IMR-90 (cell line): ENCODE data around the gene CTPS1. TPM values are rescaled to one million over a fixed set of nuclear protein-coding genes. Genes with fewer than 3 reads are reported as not detected.
A peak's percentile ranks its signal among the peaks of the same experiment; 100 is the strongest.

ENCODE experiments used
- ATAC-seq: fragments of 200-7000 bp; cut with Tn5 transposase; 2 replicates; pipeline ENCODE4 v1.9.1; 2020; ENCODE audit warnings: low read depth, mild to moderate bottlenecking, moderate library complexity
- BruUV-seq: library from RNA; stranded (reverse); fragments of 400-500 nt; replicated peaks from 2 replicates; lab custom pipeline; 2021; lab: Mats Ljungman, UMichigan
- CTCF ChIA-PET: fragments of 300-600 bp; formaldehyde crosslinking; extraction: SDS; loops from one replicate; lab custom pipeline; 2021; ENCODE audit warnings: antibody characterized with exemption; lab: Yijun Ruan, JAX
- POLR2A ChIA-PET: fragments of 300-600 bp; sonication (Branson Sonifier 250); formaldehyde crosslinking; loops from one replicate; lab custom pipeline; 2022; ENCODE audit warnings: antibody characterized with exemption; ENCODE audit not compliant: unreplicated experiment; lab: Charles Lee
- DNase-seq: peaks from one replicate; pipeline ENCODE4 v3.0.0; 2013
- H2AFZ ChIP-seq: replicated peaks from 2 replicates; pipeline ENCODE3; 2013; ENCODE audit warnings: low read length, mild to moderate bottlenecking; ENCODE audit not compliant: poor library complexity
- H2AK5ac ChIP-seq: 2 replicates; pipeline ENCODE4 v1.6.1; 2013; ENCODE audit warnings: low read depth, low read length, inconsistent platforms
- H2AK9ac ChIP-seq: replicated peaks from 2 replicates; pipeline ENCODE3; 2013; ENCODE audit warnings: mild to moderate bottlenecking, low read depth, low read length, moderate library complexity; ENCODE audit not compliant: poor library complexity
- H2BK120ac ChIP-seq: 2 replicates; pipeline ENCODE4 v1.6.1; 2013; ENCODE audit warnings: low read depth, low read length, inconsistent platforms
- H2BK15ac ChIP-seq: 3 replicates; pipeline ENCODE4 v1.6.1; 2013; ENCODE audit warnings: low read depth, low read length, inconsistent platforms
- H2BK20ac ChIP-seq: 2 replicates; pipeline ENCODE4 v1.6.1; 2013; ENCODE audit warnings: low read depth, mild to moderate bottlenecking, inconsistent platforms, low read length, moderate library complexity
- H2BK5ac ChIP-seq: 2 replicates; pipeline ENCODE4 v1.6.1; 2013; ENCODE audit warnings: mild to moderate bottlenecking, low read depth, low read length, inconsistent platforms; ENCODE audit not compliant: poor library complexity, severe bottlenecking
- H3K14ac ChIP-seq: replicated peaks from 2 replicates; pipeline ENCODE4 v1.6.1; 2013; ENCODE audit warnings: low read depth, low read length, inconsistent platforms
- H3K18ac ChIP-seq: 2 replicates; pipeline ENCODE4 v1.6.1; 2013; ENCODE audit warnings: low read depth, low read length, control low read depth
- H3K23ac ChIP-seq: 2 replicates; pipeline ENCODE4 v1.6.1; 2013; ENCODE audit warnings: low read depth, low read length, inconsistent platforms
- H3K27ac ChIP-seq: 2 replicates; pipeline ENCODE4 v1.5.1; 2013; ENCODE audit warnings: mild to moderate bottlenecking, control low read depth, low read length; ENCODE audit not compliant: insufficient read depth
- H3K27me3 ChIP-seq: 2 replicates; pipeline ENCODE4 v1.6.1; 2013; ENCODE audit warnings: low read length; ENCODE audit not compliant: control insufficient read depth, insufficient read depth
- H3K36me3 ChIP-seq: 2 replicates; pipeline ENCODE4 v1.6.1; 2013; ENCODE audit warnings: low read length, mixed read lengths; ENCODE audit not compliant: control insufficient read depth, insufficient read depth
- H3K4ac ChIP-seq: 2 replicates; pipeline ENCODE4 v1.6.1; 2013; ENCODE audit warnings: low read depth, low read length, inconsistent platforms
- H3K4me1 ChIP-seq: 2 replicates; pipeline ENCODE4 v1.6.1; 2013; ENCODE audit warnings: low read length, mixed read lengths; ENCODE audit not compliant: control insufficient read depth, insufficient read depth
- H3K4me2 ChIP-seq: 2 replicates; pipeline ENCODE4 v1.6.1; 2013; ENCODE audit warnings: low read depth, mild to moderate bottlenecking, control low read depth, low read length, moderate library complexity
- H3K4me3 ChIP-seq: 2 replicates; pipeline ENCODE4 v1.5.1; 2013; ENCODE audit warnings: low read depth, mild to moderate bottlenecking, control low read depth, low read length, moderate library complexity; ENCODE audit not compliant: insufficient read depth
- H3K56ac ChIP-seq: 2 replicates; pipeline ENCODE4 v1.6.1; 2013; ENCODE audit warnings: low read length, inconsistent platforms; ENCODE audit not compliant: insufficient read depth; ENCODE audit errors: extremely low read depth
- H3K79me1 ChIP-seq, 2 experiments: 2 replicates each; pipeline ENCODE4 v1.6.1; 2013; ENCODE audit warnings: low read length in 2 of 2, inconsistent platforms in 1 of 2, low read depth in 1 of 2
- H3K9ac ChIP-seq: 2 replicates; pipeline ENCODE4 v1.6.1; 2013; ENCODE audit warnings: low read depth, low read length, control low read depth
- H3K9me1 ChIP-seq: 2 replicates; pipeline ENCODE4 v1.6.1; 2013; ENCODE audit warnings: low read length, inconsistent platforms; ENCODE audit not compliant: insufficient read depth
- H3K9me3 ChIP-seq: 2 replicates; pipeline ENCODE4 v1.6.1; 2013; ENCODE audit warnings: low read length; ENCODE audit not compliant: control insufficient read depth, insufficient read depth
- H4K20me1 ChIP-seq: 2 replicates; pipeline ENCODE4 v1.6.1; 2013; ENCODE audit warnings: low read length, inconsistent platforms; ENCODE audit not compliant: insufficient read depth
- H4K5ac ChIP-seq: 2 replicates; pipeline ENCODE4 v1.6.1; 2013; ENCODE audit warnings: mild to moderate bottlenecking, low read depth, low read length, control low read depth
- H4K8ac ChIP-seq, 2 experiments: 2 replicates each; pipeline ENCODE4 v1.6.1; 2013; ENCODE audit warnings: low read depth in 2 of 2, low read length in 2 of 2, control low read depth in 1 of 2, inconsistent platforms in 1 of 2
- H4K91ac ChIP-seq: 2 replicates; pipeline ENCODE4 v1.6.1; 2013; ENCODE audit warnings: low read depth, low read length, inconsistent platforms; ENCODE audit not compliant: insufficient read depth
- BHLHE40 ChIP-seq: fragments of 150-350 bp; IDR thresholded peaks from 2 replicates; pipeline ENCODE4 v1.6.1; 2016; ENCODE audit warnings: mild to moderate bottlenecking, low read depth, low read length
- CTCF ChIP-seq: conservative IDR thresholded peaks from 2 replicates; pipeline ENCODE4 v1.5.1; 2012; ENCODE audit warnings: mild to moderate bottlenecking, low read depth, low read length, improper control_type of control experiment
- MAZ ChIP-seq: IDR thresholded peaks from 2 replicates; pipeline ENCODE4 v1.6.1; 2012; ENCODE audit warnings: low read depth, mild to moderate bottlenecking, low read length, improper control_type of control experiment, moderate library complexity, borderline replicate concordance
- MXI1 ChIP-seq: IDR thresholded peaks from 2 replicates; pipeline ENCODE4 v1.6.1; 2012; ENCODE audit warnings: low read depth, mild to moderate bottlenecking, low read length, moderate library complexity, borderline replicate concordance
- NFE2L2 ChIP-seq: fragments of 150-350 bp; IDR thresholded peaks from 2 replicates; pipeline ENCODE4 v1.6.1; 2016; ENCODE audit warnings: low read depth, mild to moderate bottlenecking, low read length
- POLR2A ChIP-seq: IDR thresholded peaks from 2 replicates; pipeline ENCODE4 v1.6.1; 2012; ENCODE audit warnings: mild to moderate bottlenecking, low read depth, low read length
- RAD21 ChIP-seq: IDR thresholded peaks from 2 replicates; pipeline ENCODE4 v1.6.1; 2012; ENCODE audit warnings: low read length, improper control_type of control experiment
- RCOR1 ChIP-seq: IDR thresholded peaks from 2 replicates; pipeline ENCODE4 v1.6.1; 2012; ENCODE audit warnings: mild to moderate bottlenecking, low read length, improper control_type of control experiment; ENCODE audit not compliant: insufficient replicate concordance
- SMC3 ChIP-seq: fragments of 150-350 bp; IDR thresholded peaks from 2 replicates; pipeline ENCODE4 v1.6.1; 2016; ENCODE audit warnings: low read depth, mild to moderate bottlenecking, antibody characterized with exemption, low read length, moderate library complexity
- USF2 ChIP-seq: fragments of 150-350 bp; IDR thresholded peaks from 2 replicates; pipeline ENCODE4 v1.6.1; 2017; ENCODE audit warnings: mild to moderate bottlenecking, antibody characterized with exemption, low read length, low read depth
- WGBS, 2 experiments: methylation state at CpG; one replicate each; pipeline versions ENCODE4 v1.1.5 to v1.1.7; 2013; ENCODE audit warnings: missing lambda C conversion rate in 2 of 2; ENCODE audit not compliant: insufficient read length in 1 of 2; ENCODE audit errors: extremely low coverage in 2 of 2; 5-methylcytosine and 5-hydroxymethylcytosine counted together
- dilution Hi-C: fragments of 300-500 bp; cut with HindIII; formaldehyde crosslinking; loops from one replicate; pipeline ENCODE4 v1.14.3; 2018; ENCODE audit warnings: low sequenced_read_pairs; ENCODE audit not compliant: unreplicated experiment
- in situ Hi-C: fragments of 300-500 bp; cut with MboI; formaldehyde crosslinking; loops from 3 replicates; pipeline ENCODE4 v1.14.3; 2019; ENCODE audit warnings: low sequenced_read_pairs, inconsistent platforms, mixed read lengths
- intact Hi-C: fragments of 100-400 bp; cut with micrococcal nuclease; formaldehyde crosslinking; loops from 2 replicates; pipeline ENCODE4 v1.10.0; 2022
- polyA plus RNA-seq, 3 experiments: library from polyadenylated mRNA; depleted of rRNA; stranded (reverse); fragments of >200 nt; gene quantifications; 2 replicates each; pipeline ENCODE4 v1.2.3, GENCODE V29; 2012; ENCODE audit warnings: low replicate concordance in 1 of 3
- total RNA-seq: library from RNA; depleted of rRNA; stranded (reverse); fragments of >200 nt; gene quantifications from 2 replicates; pipeline ENCODE4 v1.2.3, GENCODE V29; 2012

Gene CTPS1
- total and polyA plus RNA-seq, 2 of the 4 experiments (the other 2 are of a cell fraction): 40.4 to 41.0 TPM

- TF ChIP-seq CTCF: peak; percentile 68
Observed at GRCh38 chr1:41003640-41004220, 24.2 kb downstream of the CTPS1 start (continued).

- H2BK5ac ChIP-seq: no peak overlapping the region
- H3K9me1 ChIP-seq: peaks cover 13% of the 10 kb centered on the region
- no peak overlapping the region for H3K56ac ChIP-seq
- H4K91ac ChIP-seq: no peak overlapping the region
- H3K4ac ChIP-seq: no peak overlapping the region
- H4K20me1 ChIP-seq: peaks cover 15% of the 10 kb centered on the region
- H3K4me1 ChIP-seq: peaks cover 14% of the 10 kb centered on the region
- H3K14ac ChIP-seq: no peak overlapping the region
- H3K27me3 ChIP-seq: no peaks in the 10 kb centered on the region
- no peak overlapping the region for H2BK120ac ChIP-seq
- in situ Hi-C loops: no loop called here
- no peaks in the 10 kb centered on the region for H3K9me3 ChIP-seq
- H2AK5ac ChIP-seq: no peak overlapping the region
- no peak overlapping the region for H3K9ac ChIP-seq
- no peak for TF ChIP-seq MXI1
- TF ChIP-seq BHLHE40: no peak
- no peak for TF ChIP-seq SMC3
- no peak for TF ChIP-seq RAD21
- no peak for TF ChIP-seq MAZ
- no peak for TF ChIP-seq USF2
- no peak for TF ChIP-seq POLR2A
- no peak for TF ChIP-seq NFE2L2
- no peak for TF ChIP-seq RCOR1
- H3K18ac ChIP-seq: no peak overlapping the region
- DNase-seq (no peak), ATAC-seq (no peak)
- peaks cover 33 to 75% of the 10 kb centered on the region in 2 experiments for H3K79me1 ChIP-seq
- H2BK20ac ChIP-seq: no peak overlapping the region
- no peak overlapping the region for H3K4me3 ChIP-seq
- no peak overlapping the region for H3K4me2 ChIP-seq
- no peak overlapping the region for H3K23ac ChIP-seq
- no CpG with 5 or more reads among the region's 5 CpGs for WGBS, 2 experiments
- H4K8ac ChIP-seq: no peak overlapping the region; a peak in 1 of 4 replicates
- no peak overlapping the region for H2AK9ac ChIP-seq
- CTCF ChIA-PET: no interaction called here
- POLR2A ChIA-PET: no interaction called here
- no peak overlapping the region for H3K27ac ChIP-seq
- no TSS peak for BruUV-seq
- intact Hi-C loops: no loop called here
- dilution Hi-C loops: no loop called here
- no peak overlapping the region for H2BK15ac ChIP-seq
- H4K5ac ChIP-seq: no peak overlapping the region
- no peak overlapping the region for H2AFZ ChIP-seq
- peaks cover 47% of the 10 kb centered on the region for H3K36me3 ChIP-seq
Observed at GRCh38 chr1:41005876-41006275, 26.4 kb downstream of the CTPS1 start.
